H1 (cell line): ENCODE measurements around the gene RAB3IL1. TPM values are rescaled to one million over a fixed set of nuclear protein-coding genes. Genes with fewer than 3 reads are reported as not detected.

ENCODE experiments used
- CTCF ChIA-PET: fragments of 300-600 bp; sonication (Branson Sonifier 250); formaldehyde crosslinking; loops from one replicate; lab custom pipeline; 2021; ENCODE audit not compliant: partially characterized antibody; lab: Charles Lee
- POLR2A ChIA-PET: fragments of 300-600 bp; sonication (Branson Sonifier 250); formaldehyde crosslinking; loops from one replicate; lab custom pipeline; 2021; ENCODE audit warnings: inconsistent platforms; ENCODE audit not compliant: partially characterized antibody; lab: Charles Lee
- DNase-seq, 2 experiments: peaks; one replicate each; pipeline versions ENCODE4 v3.0.0 to v3.0.0-alpha.2; 2010 to 2022; ENCODE audit warnings: low spot score in 2 of 2, low read depth in 1 of 2, mixed read lengths in 1 of 2
- FAIRE-seq: peaks from 2 replicates; lab custom pipeline; 2011; peaks lifted over from hg19 to GRCh38; lab: Jason Lieb, UNC
- H2AFZ ChIP-seq: 2 replicates; pipeline ENCODE4 v1.8.1; 2012; ENCODE audit warnings: low read length, inconsistent platforms
- H2AK5ac ChIP-seq: 2 replicates; pipeline ENCODE4 v1.6.1; 2013; ENCODE audit warnings: low read depth, low read length
- H2BK120ac ChIP-seq: replicated peaks from 2 replicates; pipeline ENCODE3; 2013; ENCODE audit warnings: low read depth, low read length, inconsistent platforms
- H2BK12ac ChIP-seq: 2 replicates; pipeline ENCODE4 v1.6.1; 2013; ENCODE audit warnings: low read depth, low read length
- H2BK15ac ChIP-seq: 2 replicates; pipeline ENCODE4 v1.6.1; 2013; ENCODE audit warnings: low read length
- H2BK20ac ChIP-seq: 2 replicates; pipeline ENCODE4 v1.6.1; 2013; ENCODE audit warnings: low read length
- H2BK5ac ChIP-seq: 2 replicates; pipeline ENCODE4 v1.6.1; 2013; ENCODE audit warnings: low read depth, low read length
- H3K14ac ChIP-seq: 2 replicates; pipeline ENCODE4 v1.6.1; 2013; ENCODE audit warnings: inconsistent platforms; ENCODE audit not compliant: insufficient read length
- H3K18ac ChIP-seq: 2 replicates; pipeline ENCODE4 v1.6.1; 2013; ENCODE audit warnings: low read length; ENCODE audit errors: extremely low read depth
- H3K23ac ChIP-seq: 2 replicates; pipeline ENCODE4 v1.6.1; 2013; ENCODE audit warnings: inconsistent platforms; ENCODE audit not compliant: insufficient read length
- H3K23me2 ChIP-seq: 2 replicates; pipeline ENCODE4 v1.6.1; 2013; ENCODE audit warnings: low read depth, low read length
- H3K27ac ChIP-seq: 2 replicates; pipeline ENCODE4 v1.6.1; 2011; ENCODE audit warnings: low read depth, low read length, inconsistent platforms
- H3K27me3 ChIP-seq, 4 experiments: replicated peaks in 1 of 4; 1 replicate in 1 of 4; 2 replicates in 3 of 4; pipeline versions ENCODE4 v1.6.1 to v1.8.1; 2011 to 2013; ENCODE audit warnings: low read length in 3 of 4, mild to moderate bottlenecking in 3 of 4, inconsistent platforms in 2 of 4, mixed read lengths in 2 of 4, moderate library complexity in 1 of 4; ENCODE audit not compliant: control insufficient read depth in 3 of 4, insufficient read depth in 3 of 4; ENCODE audit errors: extremely low read depth in 1 of 4
- H3K36me3 ChIP-seq, 4 experiments: 2 replicates each; pipeline versions ENCODE4 v1.6.1 to v1.8.1; 2011 to 2013; ENCODE audit warnings: mild to moderate bottlenecking in 4 of 4, low read length in 3 of 4, moderate library complexity in 2 of 4, control low read depth in 1 of 4, inconsistent platforms in 1 of 4; ENCODE audit not compliant: insufficient read depth in 4 of 4, control insufficient read depth in 2 of 4
- H3K4ac ChIP-seq: replicated peaks from 2 replicates; pipeline ENCODE3; 2013; ENCODE audit warnings: low read length, low read depth, mixed read lengths, inconsistent platforms; ENCODE audit not compliant: insufficient read length
- H3K4me1 ChIP-seq, 4 experiments: replicated peaks in 1 of 4; 1 replicate in 1 of 4; 2 replicates in 3 of 4; pipeline versions ENCODE4 v1.6.1 to v1.8.1; 2011 to 2013; ENCODE audit warnings: low read length in 3 of 4, inconsistent platforms in 2 of 4, mixed read lengths in 1 of 4; ENCODE audit not compliant: insufficient read depth in 4 of 4, control insufficient read depth in 3 of 4
- H3K4me2 ChIP-seq, 2 experiments: 2 replicates each; pipeline versions ENCODE4 v1.6.1 to v1.8.1; 2011 to 2013; ENCODE audit warnings: low read depth in 2 of 2, low read length in 2 of 2, control low read depth in 1 of 2, inconsistent platforms in 1 of 2, mild to moderate bottlenecking in 1 of 2; ENCODE audit not compliant: insufficient read depth in 1 of 2
- H3K4me3 ChIP-seq, 4 experiments: fragments of 200-600, 300-600 bp in 1 of 4; sonication (generic), shearing (Covaris generic), sonication (Bioruptor Twin) in 1 of 4; 2 replicates each; pipeline versions ENCODE4 v1.5.1 to v1.8.1; 2011 to 2016; ENCODE audit warnings: low read length in 4 of 4, low read depth in 3 of 4, control low read depth in 2 of 4, inconsistent platforms in 2 of 4, mild to moderate bottlenecking in 2 of 4, mixed read lengths in 1 of 4, moderate library complexity in 1 of 4; ENCODE audit not compliant: insufficient read depth in 2 of 4; ENCODE audit errors: extremely low read depth in 1 of 4
- H3K56ac ChIP-seq: replicated peaks from 2 replicates; pipeline ENCODE3; 2013; ENCODE audit warnings: low read depth, mild to moderate bottlenecking, mixed read lengths, low read length, inconsistent platforms; ENCODE audit not compliant: insufficient read length
- H3K79me1 ChIP-seq: 2 replicates; pipeline ENCODE4 v1.6.1; 2013; ENCODE audit warnings: low read depth, low read length, control low read depth
- H3K79me2 ChIP-seq, 2 experiments: 2 replicates each; pipeline versions ENCODE4 v1.6.1 to v1.8.1; 2012 to 2013; ENCODE audit warnings: low read length in 2 of 2, mild to moderate bottlenecking in 2 of 2, inconsistent platforms in 1 of 2; ENCODE audit not compliant: insufficient read depth in 2 of 2, control insufficient read depth in 1 of 2
- H3K9ac ChIP-seq, 4 experiments: replicated peaks in 1 of 4; 1 replicate in 1 of 4; 2 replicates in 3 of 4; pipeline versions ENCODE4 v1.6.1 to v1.8.1; 2011 to 2013; ENCODE audit warnings: low read depth in 3 of 4, low read length in 3 of 4, control low read depth in 2 of 4, mild to moderate bottlenecking in 2 of 4, moderate library complexity in 2 of 4, inconsistent platforms in 1 of 4; ENCODE audit errors: extremely low read depth in 1 of 4
- H3K9me3 ChIP-seq, 2 experiments: 2 replicates each; pipeline versions ENCODE4 v1.6.1 to v1.8.1; 2012 to 2013; ENCODE audit warnings: mild to moderate bottlenecking in 2 of 2, moderate library complexity in 2 of 2, control low read depth in 1 of 2, inconsistent platforms in 1 of 2, low read depth in 1 of 2, low read length in 1 of 2, mixed read lengths in 1 of 2; ENCODE audit not compliant: insufficient read depth in 2 of 2
- H4K20me1 ChIP-seq, 2 experiments: replicated peaks in 1 of 2; 2 replicates each; pipeline versions ENCODE3 to v1.8.1; 2011 to 2013; ENCODE audit warnings: inconsistent platforms in 2 of 2, low read length in 2 of 2, mild to moderate bottlenecking in 1 of 2; ENCODE audit not compliant: insufficient read depth in 2 of 2, control insufficient read depth in 1 of 2
- H4K5ac ChIP-seq: 2 replicates; pipeline ENCODE4 v1.6.1; 2013; ENCODE audit warnings: low read length, low read depth, mixed read lengths, inconsistent platforms; ENCODE audit not compliant: insufficient read length
- H4K8ac ChIP-seq: 2 replicates; pipeline ENCODE4 v1.8.0; 2013; ENCODE audit warnings: mild to moderate bottlenecking, moderate library complexity, low read length, inconsistent platforms; ENCODE audit not compliant: insufficient read depth; ENCODE audit errors: extremely low read depth
- H4K91ac ChIP-seq: replicated peaks from 2 replicates; pipeline ENCODE3; 2013; ENCODE audit warnings: low read length, mixed read lengths, inconsistent platforms; ENCODE audit not compliant: insufficient read length
- KDM1A ChIP-seq: fragments of 200-600, 300-600 bp; sonication (generic); IDR thresholded peaks from 2 replicates; pipeline ENCODE4 v1.7.1; 2016; ENCODE audit warnings: mild to moderate bottlenecking, low read length, borderline replicate concordance
- TEAD4 ChIP-seq: IDR thresholded peaks from 2 replicates; pipeline ENCODE4 v1.6.1; 2012; ENCODE audit warnings: low read depth, low read length, inconsistent platforms, mixed read lengths
- WGBS, 2 experiments: shearing (Covaris generic) in 1 of 2; methylation state at CpG; one replicate each; pipeline versions ENCODE4 v1.1.6 to v1.1.7; 2013 to 2015; ENCODE audit warnings: low lambda C conversion rate in 2 of 2, mixed read lengths in 2 of 2, inconsistent platforms in 1 of 2, low coverage in 1 of 2, missing lambda C conversion rate in 1 of 2; ENCODE audit not compliant: insufficient replicate concordance in 2 of 2, insufficient coverage in 1 of 2, insufficient read length in 1 of 2; ENCODE audit errors: extremely low coverage in 1 of 2, missing lambda C conversion rate in 1 of 2; 5-methylcytosine and 5-hydroxymethylcytosine counted together
- polyA plus RNA-seq, 7 experiments: library from polyadenylated mRNA; depleted of rRNA in 3 of 7; stranded (reverse) in 5 of 7; unstranded in 2 of 7; fragments of >200 nt in 5 of 7; fragments of 200-250 nt in 2 of 7; gene quantifications; 1 replicate in 5 of 7; 2 replicates in 1 of 7; 4 replicates in 1 of 7; pipeline versions ENCODE4 v1.2.1 to v1.2.3, GENCODE V29; 2011 to 2013; ENCODE audit warnings: missing spikeins in 2 of 7, mixed read lengths in 2 of 7
- total RNA-seq: library from RNA; stranded (reverse); fragmentation: NEBNext Ultra II Directional; extraction: Animal tissue kit (Norgen Biotek cat#: 25700); gene quantifications from 2 replicates; pipeline ENCODE4 v1.2.1, GENCODE V29; 2021

The RAB3IL1 gene
- total and polyA plus RNA-seq, 2 of the 8 experiments (the other 6 are each of a cell fraction or from before 2014, with no cell fraction given): 6.8 to 7.9 TPM

DNA sequence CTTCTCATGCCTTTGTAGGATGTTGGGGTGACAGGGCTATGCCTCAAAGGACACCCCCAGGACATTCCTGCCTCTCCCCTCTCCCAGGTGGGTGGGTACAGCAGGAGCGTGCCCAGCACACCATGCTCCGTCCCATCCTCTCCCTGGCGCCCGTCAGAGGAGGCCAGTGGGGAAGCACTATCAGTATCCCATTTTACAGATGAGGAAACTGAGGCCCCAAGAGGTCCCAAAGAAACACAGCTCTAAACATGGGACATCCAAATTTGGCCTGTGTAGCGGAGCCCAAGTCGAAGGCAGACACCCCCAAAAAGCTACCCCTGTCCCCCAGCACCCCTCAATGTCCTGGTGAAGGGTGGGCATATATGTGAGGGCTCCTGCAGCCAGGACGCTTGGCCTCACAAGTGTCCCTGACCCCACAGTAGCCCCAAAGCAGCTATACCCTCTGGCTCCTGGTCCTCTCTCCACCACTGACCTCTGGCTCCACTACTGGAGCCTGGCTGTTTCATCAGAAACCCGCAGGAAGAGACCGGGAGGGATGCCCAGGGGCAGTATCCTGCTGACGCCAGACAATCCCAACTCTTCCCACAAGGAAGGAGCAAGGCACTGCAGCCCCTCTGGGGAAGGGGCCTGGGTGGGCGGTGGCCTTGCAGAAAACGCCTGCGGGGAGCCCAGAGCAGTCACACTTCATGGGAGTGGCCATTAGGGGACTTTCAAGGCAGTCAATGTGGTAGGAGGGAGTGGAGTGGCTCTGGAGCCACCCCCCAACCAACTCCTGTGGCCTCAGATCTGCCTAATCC is 31.4 kb downstream of the RAB3IL1 start:
- no peaks in the 10 kb centered on the region for H3K9me3 ChIP-seq
- no peak overlapping the region for H3K27ac ChIP-seq
- H2BK5ac ChIP-seq: peak overlapping the region; percentile 24; the same call in 1 of the 2 replicates
- no peak overlapping the region for H3K9ac ChIP-seq
- no peaks in the 10 kb centered on the region for H3K36me3 ChIP-seq
- DNase-seq (peak in 1 of 2 experiments; percentile 44), FAIRE-seq (no peak)
- no peak overlapping the region for H3K56ac ChIP-seq
- no peak overlapping the region for H3K23ac ChIP-seq
- H3K79me1 ChIP-seq: no peaks in the 10 kb centered on the region; the same call in 1 of the 2 replicates
- CTCF ChIA-PET: interaction anchor here (1.0 to 23.2 kb wide), 9 partner anchors 9 to 223 kb away, joined by 3 to 658 read pairs (median 11); partner anchors contain the start of gene BEST1
- H2BK20ac ChIP-seq: no peak overlapping the region
- H3K18ac ChIP-seq: no peak overlapping the region; the same call in 1 of the 2 replicates
- WGBS, 2 experiments: 93% methylated on average over 11 of the region's 13 CpGs; no CpG with 5 or more reads in 1 of the 2 experiments
- H2AFZ ChIP-seq: no peak overlapping the region
- no peak overlapping the region for H4K91ac ChIP-seq
- H2BK120ac ChIP-seq: no peak overlapping the region
- H3K23me2 ChIP-seq: peaks cover 6% of the 10 kb centered on the region; the same call in 1 of the 2 replicates
- no peak overlapping the region for H3K4ac ChIP-seq
- H3K79me2 ChIP-seq: peaks cover 0 to 2% of the 10 kb centered on the region in 2 experiments; a peak in 1 of 4 replicates
- POLR2A ChIA-PET: interaction anchor here (0.9 to 2.6 kb wide), 7 partner anchors 10 to 82 kb away, joined by 3 to 15 read pairs (median 4); no protein-coding TSS in a partner anchor
- H3K4me1 ChIP-seq: peaks cover 0 to 18% (median 11%) of the 10 kb centered on the region in 4 experiments; a peak in 6 of 7 replicates
- H3K4me2 ChIP-seq: no peak overlapping the region
- no peak overlapping the region for H3K14ac ChIP-seq
- H4K5ac ChIP-seq: no peak overlapping the region
- H2BK12ac ChIP-seq: no peak overlapping the region
- no peak overlapping the region; the same call in 1 of the 2 replicates for H4K8ac ChIP-seq
- no peak overlapping the region for H2BK15ac ChIP-seq
- H3K4me3 ChIP-seq: no peak overlapping the region
- no peaks in the 10 kb centered on the region for H3K27me3 ChIP-seq
- H4K20me1 ChIP-seq: peaks cover 2 to 9% of the 10 kb centered on the region in 2 experiments
- H2AK5ac ChIP-seq: 0 out of 2 replicates have a peak overlapping the region, but pooled peaks have one; percentile 28
- TF ChIP-seq TEAD4 (no peak), KDM1A (peak; percentile 46; the same call in 1 of the 2 replicates)
